ENCODE results near the gene LBH. TPM values are rescaled to one million over a fixed set of nuclear protein-coding genes. Genes with fewer than 3 reads are reported as not detected.

Gene LBH
- total RNA-seq, 1 donor from 2014 or later, result 83.7 TPM

DNA sequence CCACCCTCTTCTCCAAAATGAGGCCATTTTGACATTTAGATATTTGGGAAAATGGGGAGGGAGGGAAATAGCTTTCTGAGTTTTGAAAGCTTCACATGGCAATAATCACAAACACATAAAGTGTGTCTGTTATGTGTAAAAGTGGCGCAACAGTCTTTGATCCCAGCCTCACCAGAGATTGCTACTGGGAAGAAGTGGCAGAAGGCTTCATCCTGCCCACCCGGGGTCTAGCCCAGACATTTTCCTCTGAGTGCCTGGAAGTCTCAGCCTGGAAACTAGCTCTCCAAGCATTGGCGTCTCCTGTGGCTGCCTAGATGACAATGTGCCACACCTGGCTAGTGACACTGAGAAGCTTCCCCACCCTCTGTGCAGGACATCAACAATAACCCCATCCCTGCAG is 1.7 kb upstream of the LBH start:
- DNase-seq (ENCODE audit: low read depth), result no peak
- TF ChIP-seq, protein P1, sequence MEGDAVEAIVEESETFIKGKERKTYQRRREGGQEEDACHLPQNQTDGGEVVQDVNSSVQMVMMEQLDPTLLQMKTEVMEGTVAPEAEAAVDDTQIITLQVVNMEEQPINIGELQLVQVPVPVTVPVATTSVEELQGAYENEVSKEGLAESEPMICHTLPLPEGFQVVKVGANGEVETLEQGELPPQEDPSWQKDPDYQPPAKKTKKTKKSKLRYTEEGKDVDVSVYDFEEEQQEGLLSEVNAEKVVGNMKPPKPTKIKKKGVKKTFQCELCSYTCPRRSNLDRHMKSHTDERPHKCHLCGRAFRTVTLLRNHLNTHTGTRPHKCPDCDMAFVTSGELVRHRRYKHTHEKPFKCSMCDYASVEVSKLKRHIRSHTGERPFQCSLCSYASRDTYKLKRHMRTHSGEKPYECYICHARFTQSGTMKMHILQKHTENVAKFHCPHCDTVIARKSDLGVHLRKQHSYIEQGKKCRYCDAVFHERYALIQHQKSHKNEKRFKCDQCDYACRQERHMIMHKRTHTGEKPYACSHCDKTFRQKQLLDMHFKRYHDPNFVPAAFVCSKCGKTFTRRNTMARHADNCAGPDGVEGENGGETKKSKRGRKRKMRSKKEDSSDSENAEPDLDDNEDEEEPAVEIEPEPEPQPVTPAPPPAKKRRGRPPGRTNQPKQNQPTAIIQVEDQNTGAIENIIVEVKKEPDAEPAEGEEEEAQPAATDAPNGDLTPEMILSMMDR (IDR thresholded peaks at IDR 0.05; ENCODE audit: insufficient read depth, low read length, poor library complexity, severe bottlenecking), result no peak
- H3K27me3 ChIP-seq (ENCODE audit: control insufficient read depth, insufficient read depth, low read length), result no peaks in the 10 kb centered on the region

DNA sequence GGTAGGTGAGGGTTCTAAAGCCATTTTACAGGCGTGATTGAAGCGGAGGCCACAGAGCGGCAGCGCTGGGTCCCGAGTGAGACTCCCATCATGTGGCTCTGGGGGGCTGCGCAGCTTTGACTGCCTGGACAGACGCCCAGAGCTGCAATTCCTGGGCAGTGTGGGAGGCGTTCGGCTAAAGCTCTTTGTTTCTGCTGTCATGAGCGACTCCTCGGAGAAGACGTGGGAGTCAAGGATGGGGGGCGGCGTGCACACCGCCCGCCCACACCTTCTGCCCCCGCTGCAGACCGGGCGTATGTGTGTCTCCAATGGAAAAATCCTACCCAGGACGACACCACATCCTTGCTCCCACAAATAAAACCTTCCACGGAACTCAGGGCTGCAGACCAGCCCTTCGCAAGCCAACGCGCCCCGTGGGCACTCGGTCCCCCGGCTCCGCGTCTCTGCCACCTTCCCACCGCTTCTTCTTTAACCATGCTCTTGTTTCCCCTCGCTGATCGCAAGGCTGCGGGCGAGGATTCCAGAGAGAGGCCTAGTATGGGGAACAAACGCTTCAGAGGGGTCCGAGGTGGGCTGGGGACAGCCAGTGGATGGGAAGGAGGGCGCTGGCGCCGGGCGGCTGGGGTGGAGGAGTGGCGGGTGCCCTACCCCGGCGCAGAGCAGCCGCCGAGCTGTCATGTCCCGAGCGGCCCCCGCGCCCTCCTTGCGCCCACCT is 680 bp upstream of the LBH start:
- H3K4me3 ChIP-seq (ENCODE audit: low read depth, low read length), result peak overlapping the region; percentile 62
- DNase-seq (ENCODE audit: low read depth), result no peak
- H3K36me3 ChIP-seq (ENCODE audit: control insufficient read depth, insufficient read depth, low read length), result peaks cover 5% of the 10 kb centered on the region
- H3K27me3 ChIP-seq (ENCODE audit: control insufficient read depth, insufficient read depth, low read length), result no peaks in the 10 kb centered on the region
- TF ChIP-seq, protein P1 (IDR thresholded peaks at IDR 0.05; ENCODE audit: insufficient read depth, low read length, poor library complexity, severe bottlenecking), result peak; percentile 12

More for the DNA sequence above, 1.7 kb upstream of the LBH start:
- Histone ChIP-seq H3K36me3 (ENCODE audit: control insufficient read depth, insufficient read depth, low read length) (no peaks in the 10 kb centered on the region), H3K4me3 (ENCODE audit: low read depth, low read length) (no peak overlapping the region)

DNA sequence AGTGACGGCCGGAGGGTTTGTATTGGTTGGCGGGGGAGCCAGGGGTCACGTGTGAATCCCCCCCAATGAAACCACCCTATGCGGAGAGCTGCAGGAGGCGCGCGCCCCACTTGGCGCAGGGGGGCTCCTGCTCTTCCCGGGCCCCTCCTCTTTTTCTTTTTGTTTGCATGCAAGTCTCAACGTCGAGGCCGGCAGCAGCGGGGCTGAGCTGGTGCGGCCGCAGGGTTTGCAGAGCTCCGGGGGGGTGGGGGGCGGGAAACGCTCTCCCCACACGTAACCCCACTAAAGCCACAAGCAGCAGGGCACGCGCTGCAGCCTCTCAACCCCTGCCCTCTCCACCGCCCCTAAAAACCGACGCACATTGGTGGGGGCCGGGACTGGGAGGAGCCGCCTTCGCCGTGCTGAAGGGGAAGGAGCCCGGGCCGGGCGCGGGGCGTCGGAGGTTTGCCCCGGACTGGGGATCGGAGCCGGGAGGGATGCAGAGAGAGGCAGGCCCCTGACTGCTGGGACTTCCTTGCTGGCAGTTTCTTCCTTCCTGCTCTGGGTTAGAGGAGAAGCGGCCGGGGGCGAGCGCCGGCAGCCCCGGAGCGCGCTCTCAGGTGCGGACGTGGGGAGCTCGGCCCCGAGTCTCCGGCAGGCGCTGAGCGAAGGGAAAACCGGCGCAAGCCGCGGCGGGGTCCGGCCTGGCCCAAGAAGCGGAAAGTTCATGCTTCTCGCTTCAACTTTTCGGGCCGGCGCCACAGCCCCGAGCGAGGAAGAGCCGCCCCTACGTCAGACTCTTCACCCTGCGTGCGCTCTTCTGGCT is 864 bp downstream of the LBH start:
- Histone ChIP-seq H3K4me3 (ENCODE audit: low read depth, low read length) (peak overlapping the region; percentile 62), H3K36me3 (ENCODE audit: control insufficient read depth, insufficient read depth, low read length) (peaks cover 5% of the 10 kb centered on the region), H3K27me3 (ENCODE audit: control insufficient read depth, insufficient read depth, low read length) (no peaks in the 10 kb centered on the region)
- no peak for DNase-seq (ENCODE audit: low read depth)
- TF ChIP-seq, protein P1 (IDR thresholded peaks at IDR 0.05; ENCODE audit: insufficient read depth, low read length, poor library complexity, severe bottlenecking), result no peak

DNA sequence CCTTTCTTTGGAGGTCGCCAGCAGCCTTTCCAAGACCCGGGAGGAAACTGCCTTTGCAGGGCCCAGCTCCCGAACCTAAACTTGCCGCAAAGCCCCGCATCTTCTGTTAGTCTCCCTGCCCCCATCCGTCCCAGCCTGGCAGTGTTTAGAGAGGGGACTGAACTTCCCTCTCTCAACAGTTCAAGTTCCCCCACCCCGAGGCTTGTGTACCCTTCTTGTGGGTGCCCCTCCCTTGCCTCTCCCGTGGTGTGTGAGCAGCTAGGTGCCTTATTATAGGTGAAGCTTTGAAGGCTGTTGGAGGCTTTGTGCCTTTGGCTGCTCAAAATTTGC is 1.4 kb downstream of the LBH start:
- no peak for DNase-seq (ENCODE audit: low read depth)
- no peaks in the 10 kb centered on the region for H3K27me3 ChIP-seq (ENCODE audit: control insufficient read depth, insufficient read depth, low read length)
- TF ChIP-seq, protein P1 (IDR thresholded peaks at IDR 0.05; ENCODE audit: insufficient read depth, low read length, poor library complexity, severe bottlenecking), result no peak
- H3K36me3 ChIP-seq (ENCODE audit: control insufficient read depth, insufficient read depth, low read length), result peaks cover 5% of the 10 kb centered on the region
- peak overlapping the region; percentile 62 for H3K4me3 ChIP-seq (ENCODE audit: low read depth, low read length)

DNA sequence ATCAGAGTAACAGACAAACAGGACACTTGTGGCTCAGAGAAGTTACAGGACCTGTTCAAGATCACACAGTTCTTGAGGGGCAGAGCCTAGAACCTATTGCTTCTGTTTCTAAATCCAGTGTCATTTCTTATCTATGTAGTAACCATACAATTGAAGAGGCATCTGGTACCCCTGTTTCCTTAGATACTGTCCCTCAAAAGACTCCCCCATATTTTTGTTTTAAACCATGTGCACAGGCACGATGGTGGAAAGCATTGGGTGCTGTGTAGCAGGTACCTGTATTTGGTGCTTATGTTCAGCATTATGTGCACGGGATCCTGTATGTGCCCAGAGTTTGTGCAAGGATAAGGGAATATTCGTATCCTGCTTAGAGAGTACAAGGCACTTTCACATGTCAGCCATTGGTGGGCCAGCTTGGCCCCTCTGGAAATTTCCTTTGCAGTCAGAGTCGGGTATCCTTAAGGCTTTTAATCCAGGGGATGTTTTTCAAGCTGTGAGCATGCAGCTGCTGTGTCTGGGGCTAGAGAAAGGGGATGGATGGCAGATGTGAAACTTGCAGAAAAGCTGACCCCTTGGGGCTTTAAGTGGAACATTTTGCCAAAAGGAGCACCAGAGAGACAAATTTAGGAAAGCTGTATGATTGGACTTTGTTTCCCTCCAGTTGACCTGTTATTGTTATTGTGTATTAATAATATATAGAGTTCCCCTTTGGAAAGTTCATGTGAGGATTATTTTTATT is 2.1 kb downstream of the LBH start:
- TF ChIP-seq, protein P1 (IDR thresholded peaks at IDR 0.05; ENCODE audit: insufficient read depth, low read length, poor library complexity, severe bottlenecking), result no peak
- Histone ChIP-seq H3K36me3 (ENCODE audit: control insufficient read depth, insufficient read depth, low read length) (peaks cover 5% of the 10 kb centered on the region), H3K4me3 (ENCODE audit: low read depth, low read length) (peak overlapping the region; percentile 62), H3K27me3 (ENCODE audit: control insufficient read depth, insufficient read depth, low read length) (no peaks in the 10 kb centered on the region)
- no peak for DNase-seq (ENCODE audit: low read depth)
